ENCODE measurements around the gene ELF1.

Gene ELF1

GRCh38 chr13:40961826-40962225, 57.3 kb downstream of the ELF1 start:
- FAIRE-seq (no peak), DNase-seq (ENCODE audit: insufficient read length, low spot score) (no peak)
- TF ChIP-seq POU2F2 (IDR thresholded peaks at IDR 0.05; ENCODE audit: low read depth, low read length): no peak
- TF ChIP-seq POLR2A (IDR thresholded peaks at IDR 0.05; ENCODE audit: low read depth, low read length): no peak

GRCh38 chr13:40961214-40961613, 57.9 kb downstream of the ELF1 start:
- no peak for TF ChIP-seq SPI1 (IDR thresholded peaks at IDR 0.05; ENCODE audit: low read depth, low read length)
- TF ChIP-seq POLR2A (IDR thresholded peaks at IDR 0.05; ENCODE audit: low read depth, low read length): no peak
- no peak for TF ChIP-seq TAF1 (IDR thresholded peaks at IDR 0.05; ENCODE audit: low read depth, low read length)
- no peak for TF ChIP-seq PAX5 (IDR thresholded peaks at IDR 0.05; ENCODE audit: insufficient read depth, low read length, severe bottlenecking)
- TF ChIP-seq POLR2AphosphoS5 (IDR thresholded peaks at IDR 0.05; ENCODE audit: low read depth, low read length): no peak
- no peak for TF ChIP-seq POU2F2 (IDR thresholded peaks at IDR 0.05; ENCODE audit: low read depth, low read length)
- DNase-seq (ENCODE audit: insufficient read length, low spot score) (no peak), FAIRE-seq (no peak)

- FAIRE-seq (no peak), DNase-seq (ENCODE audit: insufficient read length, low spot score) (no peak)
- TF ChIP-seq TAF1 (IDR thresholded peaks at IDR 0.05; ENCODE audit: low read depth, low read length) (no peak), SPI1 (IDR thresholded peaks at IDR 0.05; ENCODE audit: low read depth, low read length) (no peak), POLR2AphosphoS5 (IDR thresholded peaks at IDR 0.05; ENCODE audit: low read depth, low read length) (no peak), POU2F2 (IDR thresholded peaks at IDR 0.05; ENCODE audit: low read depth, low read length) (no peak), PAX5 (IDR thresholded peaks at IDR 0.05; ENCODE audit: insufficient read depth, low read length, severe bottlenecking) (no peak)
These were observed 58.4 kb downstream of the ELF1 start for GRCh38 chr13:40960716-40961115.

- TF ChIP-seq POLR2AphosphoS5 (IDR thresholded peaks at IDR 0.05; ENCODE audit: low read depth, low read length) (no peak), PAX5 (IDR thresholded peaks at IDR 0.05; ENCODE audit: insufficient read depth, low read length, severe bottlenecking) (no peak), POLR2A (IDR thresholded peaks at IDR 0.05; ENCODE audit: low read depth, low read length) (no peak), SPI1 (IDR thresholded peaks at IDR 0.05; ENCODE audit: low read depth, low read length) (no peak), POU2F2 (IDR thresholded peaks at IDR 0.05; ENCODE audit: low read depth, low read length) (no peak), TAF1 (IDR thresholded peaks at IDR 0.05; ENCODE audit: low read depth, low read length) (no peak)
- FAIRE-seq (peak; percentile 67), DNase-seq (ENCODE audit: insufficient read length, low spot score) (no peak)
These were observed 60.5 kb downstream of the ELF1 start for GRCh38 chr13:40958655-40959054.

GRCh38 chr13:40946485-40946884, 72.6 kb downstream of the ELF1 start:
- DNase-seq (ENCODE audit: insufficient read length, low spot score): no peak
- TF ChIP-seq POU2F2 (IDR thresholded peaks at IDR 0.05; ENCODE audit: low read depth, low read length) (no peak), TAF1 (IDR thresholded peaks at IDR 0.05; ENCODE audit: low read depth, low read length) (no peak), SPI1 (IDR thresholded peaks at IDR 0.05; ENCODE audit: low read depth, low read length) (no peak), PAX5 (IDR thresholded peaks at IDR 0.05; ENCODE audit: insufficient read depth, low read length, severe bottlenecking) (no peak), POLR2A (IDR thresholded peaks at IDR 0.05; ENCODE audit: low read depth, low read length) (no peak), POLR2AphosphoS5 (IDR thresholded peaks at IDR 0.05; ENCODE audit: low read depth, low read length) (no peak)
- FAIRE-seq: no peak

GRCh38 chr13:40943073-40943472, 76.0 kb downstream of the ELF1 start:
- DNase-seq (ENCODE audit: insufficient read length, low spot score): no peak
- TF ChIP-seq POLR2AphosphoS5 (IDR thresholded peaks at IDR 0.05; ENCODE audit: low read depth, low read length) (no peak), POU2F2 (IDR thresholded peaks at IDR 0.05; ENCODE audit: low read depth, low read length) (no peak), PAX5 (IDR thresholded peaks at IDR 0.05; ENCODE audit: insufficient read depth, low read length, severe bottlenecking) (no peak), POLR2A (IDR thresholded peaks at IDR 0.05; ENCODE audit: low read depth, low read length) (no peak), SPI1 (IDR thresholded peaks at IDR 0.05; ENCODE audit: low read depth, low read length) (no peak), TAF1 (IDR thresholded peaks at IDR 0.05; ENCODE audit: low read depth, low read length) (no peak)
- FAIRE-seq: no peak

GRCh38 chr13:40941581-40941980, 77.5 kb downstream of the ELF1 start:
- no peak for DNase-seq (ENCODE audit: insufficient read length, low spot score)
- no peak for TF ChIP-seq POLR2AphosphoS5 (IDR thresholded peaks at IDR 0.05; ENCODE audit: low read depth, low read length)
- no peak for TF ChIP-seq SPI1 (IDR thresholded peaks at IDR 0.05; ENCODE audit: low read depth, low read length)
- no peak for TF ChIP-seq POU2F2 (IDR thresholded peaks at IDR 0.05; ENCODE audit: low read depth, low read length)
- no peak for TF ChIP-seq TAF1 (IDR thresholded peaks at IDR 0.05; ENCODE audit: low read depth, low read length)
- no peak for TF ChIP-seq PAX5 (IDR thresholded peaks at IDR 0.05; ENCODE audit: insufficient read depth, low read length, severe bottlenecking)
- TF ChIP-seq POLR2A (IDR thresholded peaks at IDR 0.05; ENCODE audit: low read depth, low read length): no peak
- FAIRE-seq: no peak

- no peak for TF ChIP-seq PAX5 (IDR thresholded peaks at IDR 0.05; ENCODE audit: insufficient read depth, low read length, severe bottlenecking)
- no peak for TF ChIP-seq POLR2A (IDR thresholded peaks at IDR 0.05; ENCODE audit: low read depth, low read length)
- no peak for TF ChIP-seq POLR2AphosphoS5 (IDR thresholded peaks at IDR 0.05; ENCODE audit: low read depth, low read length)
- TF ChIP-seq TAF1 (IDR thresholded peaks at IDR 0.05; ENCODE audit: low read depth, low read length): no peak
- TF ChIP-seq POU2F2 (IDR thresholded peaks at IDR 0.05; ENCODE audit: low read depth, low read length): no peak
- TF ChIP-seq SPI1 (IDR thresholded peaks at IDR 0.05; ENCODE audit: low read depth, low read length): no peak
- no peak for FAIRE-seq
These were observed 78.3 kb downstream of the ELF1 start for GRCh38 chr13:40940841-40941240.

GRCh38 chr13:40933508-40934204, 85.5 kb downstream of the ELF1 start:
- FAIRE-seq (peak; percentile 96), DNase-seq (ENCODE audit: insufficient read length, low spot score) (peak; percentile 22)
- TF ChIP-seq SPI1 (IDR thresholded peaks at IDR 0.05; ENCODE audit: low read depth, low read length): 0 out of 2 replicates have a peak, but pooled peaks have one; percentile 12
- TF ChIP-seq TAF1 (IDR thresholded peaks at IDR 0.05; ENCODE audit: low read depth, low read length): no peak

More at GRCh38 chr13:40940841-40941240, 78.3 kb downstream of the ELF1 start:
- no peak for DNase-seq (ENCODE audit: insufficient read length, low spot score)

- DNase-seq (ENCODE audit: insufficient read length, low spot score) (no peak), FAIRE-seq (no peak)
- no peak for TF ChIP-seq PAX5 (IDR thresholded peaks at IDR 0.05; ENCODE audit: insufficient read depth, low read length, severe bottlenecking)
- no peak for TF ChIP-seq POLR2AphosphoS5 (IDR thresholded peaks at IDR 0.05; ENCODE audit: low read depth, low read length)
- no peak for TF ChIP-seq TAF1 (IDR thresholded peaks at IDR 0.05; ENCODE audit: low read depth, low read length)
- no peak for TF ChIP-seq POU2F2 (IDR thresholded peaks at IDR 0.05; ENCODE audit: low read depth, low read length)
- TF ChIP-seq POLR2A (IDR thresholded peaks at IDR 0.05; ENCODE audit: low read depth, low read length): no peak
- TF ChIP-seq SPI1 (IDR thresholded peaks at IDR 0.05; ENCODE audit: low read depth, low read length): no peak
These were observed 86.9 kb downstream of the ELF1 start for GRCh38 chr13:40932252-40932651.
